ENCODE results near the gene PLEKHM2. TPM values are rescaled to one million over a fixed set of nuclear protein-coding genes. Genes with fewer than 3 reads are reported as not detected.

PLEKHM2 gene
- polyA plus RNA-seq, 1 donor from 2014 or later = 40.1 TPM

- Histone ChIP-seq H3K27me3 (ENCODE audit: insufficient read depth, low read depth, low read length) (no peaks in the 10 kb centered on the region), H3K4me2 (ENCODE audit: low read length) (no peak overlapping the region), H3K27ac (ENCODE audit: low read length) (no peak overlapping the region), H2AFZ (ENCODE audit: low read depth, low read length) (no peak overlapping the region), H3K9ac (ENCODE audit: low read length) (no peak overlapping the region), H4K20me1 (ENCODE audit: insufficient read depth) (no peaks in the 10 kb centered on the region), H3K9me3 (ENCODE audit: low read length) (no peaks in the 10 kb centered on the region), H3K36me3 (ENCODE audit: insufficient read depth, low read length) (no peaks in the 10 kb centered on the region), H3K79me2 (replicated peaks; ENCODE audit: insufficient read depth, low read length) (no peaks in the 10 kb centered on the region), H3K4me3 (ENCODE audit: low read length) (no peak overlapping the region), H3F3A (ENCODE audit: insufficient read depth, low read length, poor library complexity, severe bottlenecking) (no peaks in the 10 kb centered on the region), H3K9me2 (ENCODE audit: insufficient read depth, low read length) (no peaks in the 10 kb centered on the region)
- no peak for TF ChIP-seq POLR2AphosphoS5 (IDR thresholded peaks at IDR 0.05)
- TF ChIP-seq, protein P1, sequence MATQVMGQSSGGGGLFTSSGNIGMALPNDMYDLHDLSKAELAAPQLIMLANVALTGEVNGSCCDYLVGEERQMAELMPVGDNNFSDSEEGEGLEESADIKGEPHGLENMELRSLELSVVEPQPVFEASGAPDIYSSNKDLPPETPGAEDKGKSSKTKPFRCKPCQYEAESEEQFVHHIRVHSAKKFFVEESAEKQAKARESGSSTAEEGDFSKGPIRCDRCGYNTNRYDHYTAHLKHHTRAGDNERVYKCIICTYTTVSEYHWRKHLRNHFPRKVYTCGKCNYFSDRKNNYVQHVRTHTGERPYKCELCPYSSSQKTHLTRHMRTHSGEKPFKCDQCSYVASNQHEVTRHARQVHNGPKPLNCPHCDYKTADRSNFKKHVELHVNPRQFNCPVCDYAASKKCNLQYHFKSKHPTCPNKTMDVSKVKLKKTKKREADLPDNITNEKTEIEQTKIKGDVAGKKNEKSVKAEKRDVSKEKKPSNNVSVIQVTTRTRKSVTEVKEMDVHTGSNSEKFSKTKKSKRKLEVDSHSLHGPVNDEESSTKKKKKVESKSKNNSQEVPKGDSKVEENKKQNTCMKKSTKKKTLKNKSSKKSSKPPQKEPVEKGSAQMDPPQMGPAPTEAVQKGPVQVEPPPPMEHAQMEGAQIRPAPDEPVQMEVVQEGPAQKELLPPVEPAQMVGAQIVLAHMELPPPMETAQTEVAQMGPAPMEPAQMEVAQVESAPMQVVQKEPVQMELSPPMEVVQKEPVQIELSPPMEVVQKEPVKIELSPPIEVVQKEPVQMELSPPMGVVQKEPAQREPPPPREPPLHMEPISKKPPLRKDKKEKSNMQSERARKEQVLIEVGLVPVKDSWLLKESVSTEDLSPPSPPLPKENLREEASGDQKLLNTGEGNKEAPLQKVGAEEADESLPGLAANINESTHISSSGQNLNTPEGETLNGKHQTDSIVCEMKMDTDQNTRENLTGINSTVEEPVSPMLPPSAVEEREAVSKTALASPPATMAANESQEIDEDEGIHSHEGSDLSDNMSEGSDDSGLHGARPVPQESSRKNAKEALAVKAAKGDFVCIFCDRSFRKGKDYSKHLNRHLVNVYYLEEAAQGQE (IDR thresholded peaks at IDR 0.05; ENCODE audit: borderline replicate concordance) = no peak
- no peak for TF ChIP-seq MXI1 (conservative IDR thresholded peaks at IDR 0.05; ENCODE audit: poor library complexity, severe bottlenecking)
- TF ChIP-seq, protein P2, sequence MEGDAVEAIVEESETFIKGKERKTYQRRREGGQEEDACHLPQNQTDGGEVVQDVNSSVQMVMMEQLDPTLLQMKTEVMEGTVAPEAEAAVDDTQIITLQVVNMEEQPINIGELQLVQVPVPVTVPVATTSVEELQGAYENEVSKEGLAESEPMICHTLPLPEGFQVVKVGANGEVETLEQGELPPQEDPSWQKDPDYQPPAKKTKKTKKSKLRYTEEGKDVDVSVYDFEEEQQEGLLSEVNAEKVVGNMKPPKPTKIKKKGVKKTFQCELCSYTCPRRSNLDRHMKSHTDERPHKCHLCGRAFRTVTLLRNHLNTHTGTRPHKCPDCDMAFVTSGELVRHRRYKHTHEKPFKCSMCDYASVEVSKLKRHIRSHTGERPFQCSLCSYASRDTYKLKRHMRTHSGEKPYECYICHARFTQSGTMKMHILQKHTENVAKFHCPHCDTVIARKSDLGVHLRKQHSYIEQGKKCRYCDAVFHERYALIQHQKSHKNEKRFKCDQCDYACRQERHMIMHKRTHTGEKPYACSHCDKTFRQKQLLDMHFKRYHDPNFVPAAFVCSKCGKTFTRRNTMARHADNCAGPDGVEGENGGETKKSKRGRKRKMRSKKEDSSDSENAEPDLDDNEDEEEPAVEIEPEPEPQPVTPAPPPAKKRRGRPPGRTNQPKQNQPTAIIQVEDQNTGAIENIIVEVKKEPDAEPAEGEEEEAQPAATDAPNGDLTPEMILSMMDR (IDR thresholded peaks at IDR 0.05; ENCODE audit: poor library complexity, severe bottlenecking) = no peak
- TF ChIP-seq EZH2 (IDR thresholded peaks at IDR 0.05; ENCODE audit: borderline replicate concordance, insufficient read depth, low read length, poor library complexity, severe bottlenecking) = no peak
- no peak for TF ChIP-seq TAF1 (IDR thresholded peaks at IDR 0.05; ENCODE audit: low read depth)
- TF ChIP-seq EP300 (conservative IDR thresholded peaks at IDR 0.05; ENCODE audit: poor library complexity, severe bottlenecking) = no peak
These were observed 27.1 kb upstream of the PLEKHM2 start for GRCh38 chr1:15657021-15657420.

- H3F3A ChIP-seq (ENCODE audit: insufficient read depth, low read length, poor library complexity, severe bottlenecking) = no peaks in the 10 kb centered on the region
- no peak overlapping the region for H2AFZ ChIP-seq (ENCODE audit: low read depth, low read length)
- no peaks in the 10 kb centered on the region for H3K9me2 ChIP-seq (ENCODE audit: insufficient read depth, low read length)
- TF ChIP-seq, protein P1 (IDR thresholded peaks at IDR 0.05; ENCODE audit: borderline replicate concordance) = no peak
- no peak for TF ChIP-seq POLR2AphosphoS5 (IDR thresholded peaks at IDR 0.05)
- no peak for TF ChIP-seq EP300 (conservative IDR thresholded peaks at IDR 0.05; ENCODE audit: poor library complexity, severe bottlenecking)
- no peak for TF ChIP-seq MXI1 (conservative IDR thresholded peaks at IDR 0.05; ENCODE audit: poor library complexity, severe bottlenecking)
- TF ChIP-seq, protein P2 (IDR thresholded peaks at IDR 0.05; ENCODE audit: poor library complexity, severe bottlenecking) = no peak
- TF ChIP-seq EZH2 (IDR thresholded peaks at IDR 0.05; ENCODE audit: borderline replicate concordance, insufficient read depth, low read length, poor library complexity, severe bottlenecking) = no peak
- no peak for TF ChIP-seq RAD21 (conservative IDR thresholded peaks at IDR 0.05)
- TF ChIP-seq TAF1 (IDR thresholded peaks at IDR 0.05; ENCODE audit: low read depth) = no peak
- no peak for TF ChIP-seq SMC3 (conservative IDR thresholded peaks at IDR 0.05; ENCODE audit: poor library complexity)
- H3K79me2 ChIP-seq (replicated peaks; ENCODE audit: insufficient read depth, low read length) = no peaks in the 10 kb centered on the region
- no peak overlapping the region for H3K4me2 ChIP-seq (ENCODE audit: low read length)
- no peak overlapping the region for H3K9ac ChIP-seq (ENCODE audit: low read length)
- H4K20me1 ChIP-seq (ENCODE audit: insufficient read depth) = no peaks in the 10 kb centered on the region
- no peak overlapping the region for H3K27ac ChIP-seq (ENCODE audit: low read length)
- no peaks in the 10 kb centered on the region for H3K27me3 ChIP-seq (ENCODE audit: insufficient read depth, low read depth, low read length)
- no peaks in the 10 kb centered on the region for H3K9me3 ChIP-seq (ENCODE audit: low read length)
- no peaks in the 10 kb centered on the region for H3K36me3 ChIP-seq (ENCODE audit: insufficient read depth, low read length)
- no peak overlapping the region for H3K4me3 ChIP-seq (ENCODE audit: low read length)
These were observed 24.0 kb upstream of the PLEKHM2 start for GRCh38 chr1:15660151-15660550.
